ENCODE results near the gene GPR25.

GPR25 gene

DNA sequence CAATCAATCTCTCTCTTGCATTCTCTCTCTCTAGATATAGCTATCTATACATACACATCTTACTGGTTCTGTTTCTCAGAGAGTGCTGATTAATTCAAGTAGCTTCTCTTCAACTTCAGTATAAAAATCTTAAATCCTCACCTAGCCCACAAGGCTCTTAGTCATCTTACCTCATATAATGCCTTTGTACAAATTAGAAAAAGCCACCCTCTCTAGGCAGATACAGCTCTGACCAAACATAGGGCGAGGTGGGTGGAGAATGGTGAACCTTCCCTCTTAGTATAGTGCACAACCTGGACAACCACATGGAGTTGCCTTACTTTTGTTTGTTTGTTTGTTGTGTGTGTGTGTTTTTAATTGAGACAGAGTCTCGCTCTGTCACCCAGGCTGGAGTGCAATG lies 16.8 kb downstream of the GPR25 start:
- Histone ChIP-seq H3K36me3 (ENCODE audit: insufficient read depth) (no peaks in the 10 kb centered on the region), H3K27ac (no peak overlapping the region), H3K79me2 (ENCODE audit: insufficient read depth, low read depth) (peaks cover 26% of the 10 kb centered on the region), H3K27me3 (ENCODE audit: insufficient read depth, low read depth) (no peaks in the 10 kb centered on the region), H3K4me1 (ENCODE audit: low read depth, poor library complexity, severe bottlenecking) (peaks cover 96% of the 10 kb centered on the region), H3K4me3 (IDR thresholded peaks at IDR 0.05; ENCODE audit: insufficient read depth, low read depth, low read length) (no peak overlapping the region), H4K20me1 (ENCODE audit: insufficient read depth) (no peaks in the 10 kb centered on the region), H2AFZ (ENCODE audit: low read depth) (no peak overlapping the region), H3K4me2 (peak overlapping the region; percentile 98; the same call in 1 of the 2 replicates), H3K9ac (no peak overlapping the region)
- TF ChIP-seq, protein P1, sequence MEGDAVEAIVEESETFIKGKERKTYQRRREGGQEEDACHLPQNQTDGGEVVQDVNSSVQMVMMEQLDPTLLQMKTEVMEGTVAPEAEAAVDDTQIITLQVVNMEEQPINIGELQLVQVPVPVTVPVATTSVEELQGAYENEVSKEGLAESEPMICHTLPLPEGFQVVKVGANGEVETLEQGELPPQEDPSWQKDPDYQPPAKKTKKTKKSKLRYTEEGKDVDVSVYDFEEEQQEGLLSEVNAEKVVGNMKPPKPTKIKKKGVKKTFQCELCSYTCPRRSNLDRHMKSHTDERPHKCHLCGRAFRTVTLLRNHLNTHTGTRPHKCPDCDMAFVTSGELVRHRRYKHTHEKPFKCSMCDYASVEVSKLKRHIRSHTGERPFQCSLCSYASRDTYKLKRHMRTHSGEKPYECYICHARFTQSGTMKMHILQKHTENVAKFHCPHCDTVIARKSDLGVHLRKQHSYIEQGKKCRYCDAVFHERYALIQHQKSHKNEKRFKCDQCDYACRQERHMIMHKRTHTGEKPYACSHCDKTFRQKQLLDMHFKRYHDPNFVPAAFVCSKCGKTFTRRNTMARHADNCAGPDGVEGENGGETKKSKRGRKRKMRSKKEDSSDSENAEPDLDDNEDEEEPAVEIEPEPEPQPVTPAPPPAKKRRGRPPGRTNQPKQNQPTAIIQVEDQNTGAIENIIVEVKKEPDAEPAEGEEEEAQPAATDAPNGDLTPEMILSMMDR (conservative IDR thresholded peaks at IDR 0.05; ENCODE audit: low read depth, low read length) = no peak

DNA sequence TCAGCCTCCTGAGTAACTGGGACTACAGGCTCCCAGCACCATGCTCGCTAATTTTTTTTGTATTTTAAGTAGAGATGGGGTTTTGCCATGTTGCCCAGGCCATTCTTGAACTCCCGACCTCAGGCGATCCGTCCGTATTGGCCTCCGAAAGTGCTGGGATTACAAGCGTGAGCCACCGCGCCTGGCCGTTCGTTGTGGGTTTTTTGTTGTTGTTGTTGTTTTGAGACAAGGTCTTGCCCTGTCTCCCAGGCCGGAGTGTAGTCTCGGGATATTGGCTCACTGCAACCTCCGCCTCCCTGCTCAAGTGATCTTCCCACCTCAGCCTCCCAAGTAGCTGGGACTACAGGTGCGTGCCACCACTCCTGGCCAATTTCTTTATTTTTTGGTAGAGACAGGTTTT lies 17.2 kb downstream of the GPR25 start:
- H3K27ac ChIP-seq = no peak overlapping the region
- H4K20me1 ChIP-seq (ENCODE audit: insufficient read depth) = no peaks in the 10 kb centered on the region
- H3K9ac ChIP-seq = no peak overlapping the region
- H3K27me3 ChIP-seq (ENCODE audit: insufficient read depth, low read depth) = no peaks in the 10 kb centered on the region
- peaks cover 96% of the 10 kb centered on the region for H3K4me1 ChIP-seq (ENCODE audit: low read depth, poor library complexity, severe bottlenecking)
- H3K4me3 ChIP-seq (IDR thresholded peaks at IDR 0.05; ENCODE audit: insufficient read depth, low read depth, low read length) = no peak overlapping the region
- peaks cover 26% of the 10 kb centered on the region for H3K79me2 ChIP-seq (ENCODE audit: insufficient read depth, low read depth)
- TF ChIP-seq, protein P1 (conservative IDR thresholded peaks at IDR 0.05; ENCODE audit: low read depth, low read length) = no peak
- no peaks in the 10 kb centered on the region for H3K36me3 ChIP-seq (ENCODE audit: insufficient read depth)
- peak overlapping the region; percentile 98 for H3K4me2 ChIP-seq
- H2AFZ ChIP-seq (ENCODE audit: low read depth) = no peak overlapping the region

DNA sequence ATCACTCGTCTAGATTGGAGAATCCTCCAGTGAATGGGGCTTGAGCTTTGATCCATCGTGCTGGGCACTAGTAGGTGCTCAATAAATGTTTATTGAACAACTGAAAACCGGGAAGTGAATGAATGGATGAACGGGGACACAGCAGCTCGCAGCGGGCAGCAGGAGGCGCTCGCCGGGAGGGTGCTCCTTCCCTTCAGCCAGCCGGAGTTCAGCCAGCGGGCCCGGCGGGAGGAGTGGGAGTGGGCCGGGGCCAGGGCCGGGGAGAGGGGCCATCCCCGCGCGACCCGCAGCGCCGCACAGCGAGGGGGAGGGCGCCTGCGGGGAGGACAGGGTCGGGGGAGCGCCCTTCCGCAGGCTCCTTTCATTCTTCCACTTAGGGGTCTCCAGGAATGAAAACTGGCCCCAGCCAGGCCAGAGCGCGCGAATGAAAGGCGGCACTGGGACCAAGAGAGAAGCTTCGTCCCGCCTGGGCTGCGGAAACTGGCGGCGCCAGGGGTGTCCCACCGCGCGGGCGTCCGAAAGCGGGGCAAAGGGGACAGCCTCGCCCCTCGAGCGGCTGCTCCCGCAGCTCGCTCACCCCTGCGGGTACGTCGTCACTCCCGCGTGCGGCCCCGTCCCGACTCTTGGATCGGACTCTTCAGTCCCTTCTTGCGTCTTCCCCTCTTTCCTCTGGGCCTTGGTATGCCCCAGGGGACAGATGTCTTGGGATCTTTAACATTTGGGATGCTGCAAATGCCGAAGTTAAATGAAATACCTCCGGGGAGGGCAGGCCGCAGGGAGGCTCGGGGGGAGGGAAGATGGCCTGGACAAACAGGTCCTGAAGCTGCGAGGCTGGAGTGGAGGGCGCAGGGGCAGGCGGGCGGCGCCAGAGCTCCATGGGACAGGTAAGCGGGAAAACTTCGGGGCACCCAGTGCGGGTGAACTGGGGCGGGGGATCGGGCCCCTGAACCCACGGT lies 18.3 kb downstream of the GPR25 start:
- H3K36me3 ChIP-seq (ENCODE audit: insufficient read depth) = no peaks in the 10 kb centered on the region
- H3K9ac ChIP-seq = peak overlapping the region; percentile 85
- TF ChIP-seq, protein P1 (conservative IDR thresholded peaks at IDR 0.05; ENCODE audit: low read depth, low read length) = peak; percentile 77
- peak overlapping the region; percentile 98 for H3K4me2 ChIP-seq
- peaks cover 26% of the 10 kb centered on the region for H3K79me2 ChIP-seq (ENCODE audit: insufficient read depth, low read depth)
- H2AFZ ChIP-seq (ENCODE audit: low read depth) = peak overlapping the region; percentile 89
- H3K4me3 ChIP-seq (IDR thresholded peaks at IDR 0.05; ENCODE audit: insufficient read depth, low read depth, low read length) = peak overlapping the region; percentile 96
- H3K27ac ChIP-seq = peak overlapping the region; percentile 68
- peaks cover 96% of the 10 kb centered on the region for H3K4me1 ChIP-seq (ENCODE audit: low read depth, poor library complexity, severe bottlenecking)
- no peaks in the 10 kb centered on the region for H3K27me3 ChIP-seq (ENCODE audit: insufficient read depth, low read depth)
- H4K20me1 ChIP-seq (ENCODE audit: insufficient read depth) = no peaks in the 10 kb centered on the region

DNA sequence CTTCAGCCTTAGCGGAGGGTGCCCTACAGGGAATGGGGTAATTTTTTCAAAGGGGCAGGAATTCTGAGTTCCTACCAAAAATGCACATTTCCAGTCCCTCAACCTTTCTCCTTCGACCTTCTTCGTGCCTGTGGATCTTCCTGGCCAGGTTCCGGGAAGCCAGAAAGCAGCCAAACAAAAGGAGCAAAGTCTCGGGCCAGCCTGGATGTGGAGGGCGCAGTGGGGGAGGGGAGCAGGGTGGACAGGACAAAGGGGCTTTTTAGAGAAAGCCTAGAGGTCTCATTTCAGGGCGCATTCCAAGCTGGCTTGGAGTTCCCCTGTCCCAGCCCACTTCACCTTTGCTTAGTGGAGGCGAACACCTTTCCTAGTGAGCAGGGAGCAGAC lies 19.0 kb downstream of the GPR25 start:
- H3K27me3 ChIP-seq (ENCODE audit: insufficient read depth, low read depth) = no peaks in the 10 kb centered on the region
- peaks cover 26% of the 10 kb centered on the region for H3K79me2 ChIP-seq (ENCODE audit: insufficient read depth, low read depth)
- peaks cover 96% of the 10 kb centered on the region for H3K4me1 ChIP-seq (ENCODE audit: low read depth, poor library complexity, severe bottlenecking)
- H2AFZ ChIP-seq (ENCODE audit: low read depth) = peak overlapping the region; percentile 89
- H3K36me3 ChIP-seq (ENCODE audit: insufficient read depth) = no peaks in the 10 kb centered on the region
- peak overlapping the region; percentile 96 for H3K4me3 ChIP-seq (IDR thresholded peaks at IDR 0.05; ENCODE audit: insufficient read depth, low read depth, low read length)
- TF ChIP-seq, protein P1 (conservative IDR thresholded peaks at IDR 0.05; ENCODE audit: low read depth, low read length) = no peak
- peak overlapping the region; percentile 98 for H3K4me2 ChIP-seq
- H3K9ac ChIP-seq = peak overlapping the region; percentile 85
- H3K27ac ChIP-seq = peak overlapping the region; percentile 68
- H4K20me1 ChIP-seq (ENCODE audit: insufficient read depth) = no peaks in the 10 kb centered on the region
